HG03378 (cell line): ENCODE results near the gene EXOSC5.
"Not testable (repeated sequence)": the region's sequence is repeated elsewhere in the genome, so short reads cannot be mapped to it uniquely, and the experiment has no call there.

ENCODE experiments used
- ATAC-seq: cut with Tn5 transposase; IDR thresholded peaks from one replicate; pipeline ENCODE4 v1.9.1; 2021; ENCODE audit warnings: mild to moderate bottlenecking, moderate library complexity; ENCODE audit not compliant: unreplicated experiment

EXOSC5 gene

DNA sequence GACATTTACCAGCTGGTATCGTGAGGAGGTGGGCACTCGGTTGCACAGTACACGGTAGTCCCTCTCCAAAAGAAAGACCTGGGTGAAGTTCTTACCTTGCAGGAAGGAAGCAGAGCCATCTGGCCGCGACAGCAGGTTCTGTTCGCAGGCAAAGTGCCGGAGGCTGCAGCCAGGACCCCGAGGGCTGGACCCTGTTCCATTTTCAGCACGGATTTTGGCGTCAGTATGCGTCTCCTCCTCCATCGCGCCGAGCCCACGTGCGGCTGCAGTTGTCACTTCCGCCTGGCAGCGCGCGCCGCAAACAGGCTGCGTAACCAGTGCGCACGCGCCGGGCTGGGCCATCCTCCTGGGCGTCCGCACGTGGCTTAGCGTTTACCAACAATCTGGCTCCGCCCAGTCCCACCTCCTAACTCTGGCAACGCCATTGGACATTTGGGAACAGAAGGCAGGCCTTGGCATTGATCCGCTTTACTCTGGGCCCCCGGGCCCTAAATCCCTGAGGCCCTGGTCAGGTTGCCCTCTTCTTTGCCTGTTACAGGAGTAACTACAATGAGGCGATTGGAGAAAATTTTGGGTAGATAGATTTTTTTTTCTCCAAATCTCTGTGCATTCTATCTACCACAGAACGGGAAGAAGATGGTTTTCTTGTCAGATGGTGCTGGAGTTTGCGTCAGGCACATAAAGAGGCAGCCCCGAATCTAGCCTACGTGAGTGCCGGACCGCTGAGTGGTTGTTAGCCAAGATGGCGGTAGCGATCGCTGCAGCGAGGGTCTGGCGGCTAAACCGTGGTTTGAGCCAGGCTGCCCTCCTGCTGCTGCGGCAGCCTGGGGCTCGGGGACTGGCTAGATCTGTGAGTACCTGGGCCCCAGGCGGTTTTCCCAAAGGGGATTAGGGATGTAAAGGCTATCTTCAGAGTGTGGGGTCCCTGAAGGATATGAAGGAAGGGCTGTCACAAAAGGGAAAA, at the start of gene EXOSC5, which contains the start of gene BCKDHA:
Gene EXOSC5 (minus strand): TSS at position 274 of the 964 bp plus-strand sequence. CDS start 31 bp downstream, at position 243.
Gene BCKDHA (plus strand): TSS at position 733 of the 964 bp plus-strand sequence. CDS start 10 bp downstream, at position 743.
- peak; percentile 88 for ATAC-seq

DNA sequence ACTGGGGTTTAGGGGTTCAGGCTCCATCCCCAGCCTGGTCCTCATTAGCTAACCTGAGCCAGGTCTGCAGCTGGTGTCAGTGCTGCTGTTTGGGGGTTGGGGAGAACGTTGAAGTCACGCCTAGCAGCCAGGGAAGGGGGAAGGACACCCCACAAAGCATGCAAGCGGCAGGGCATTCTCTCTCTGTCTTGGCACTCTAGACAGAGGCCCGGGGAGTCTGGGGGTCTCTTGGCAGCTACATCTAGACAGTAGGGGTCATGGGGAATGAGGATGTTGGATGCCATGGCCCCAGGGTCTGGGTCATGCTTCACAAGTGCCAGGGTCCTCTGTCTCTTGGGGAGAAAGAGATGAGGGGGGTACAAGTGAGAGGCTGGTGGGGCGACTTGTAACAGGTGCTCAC, 48.4 kb upstream of the EXOSC5 start:
- ATAC-seq = no peak

DNA sequence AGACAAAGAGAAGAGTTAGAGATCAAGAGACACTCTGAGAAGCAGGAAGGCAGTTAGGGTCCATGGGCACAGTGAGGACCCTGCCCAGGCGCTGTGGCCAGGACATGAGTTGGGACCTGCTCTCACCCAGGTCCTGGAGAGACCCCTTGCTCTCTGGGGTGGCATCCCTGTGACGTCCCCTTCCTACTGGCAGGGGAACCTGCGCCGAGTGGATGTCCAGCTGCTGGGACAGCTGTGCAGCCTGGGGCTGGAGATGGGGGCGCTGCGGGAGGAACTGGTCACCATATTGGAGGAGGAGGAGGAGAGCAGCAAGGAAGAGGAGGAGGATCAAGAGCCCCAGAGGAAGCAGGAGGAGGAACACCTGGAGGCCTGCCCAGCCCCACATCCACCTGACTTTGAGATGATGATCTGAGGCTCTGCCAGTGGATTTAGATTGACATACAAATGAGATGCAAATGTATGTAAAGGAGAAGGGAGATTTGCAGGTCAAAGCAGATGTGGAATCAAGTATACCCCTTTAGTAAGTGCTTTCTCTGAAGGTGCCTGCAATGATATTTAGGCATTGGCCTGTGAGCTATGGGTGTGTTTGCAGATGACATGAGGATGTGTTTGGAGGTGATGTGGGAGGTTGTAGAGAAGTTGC, 46.8 kb upstream of the EXOSC5 start:
- ATAC-seq = no peak

DNA sequence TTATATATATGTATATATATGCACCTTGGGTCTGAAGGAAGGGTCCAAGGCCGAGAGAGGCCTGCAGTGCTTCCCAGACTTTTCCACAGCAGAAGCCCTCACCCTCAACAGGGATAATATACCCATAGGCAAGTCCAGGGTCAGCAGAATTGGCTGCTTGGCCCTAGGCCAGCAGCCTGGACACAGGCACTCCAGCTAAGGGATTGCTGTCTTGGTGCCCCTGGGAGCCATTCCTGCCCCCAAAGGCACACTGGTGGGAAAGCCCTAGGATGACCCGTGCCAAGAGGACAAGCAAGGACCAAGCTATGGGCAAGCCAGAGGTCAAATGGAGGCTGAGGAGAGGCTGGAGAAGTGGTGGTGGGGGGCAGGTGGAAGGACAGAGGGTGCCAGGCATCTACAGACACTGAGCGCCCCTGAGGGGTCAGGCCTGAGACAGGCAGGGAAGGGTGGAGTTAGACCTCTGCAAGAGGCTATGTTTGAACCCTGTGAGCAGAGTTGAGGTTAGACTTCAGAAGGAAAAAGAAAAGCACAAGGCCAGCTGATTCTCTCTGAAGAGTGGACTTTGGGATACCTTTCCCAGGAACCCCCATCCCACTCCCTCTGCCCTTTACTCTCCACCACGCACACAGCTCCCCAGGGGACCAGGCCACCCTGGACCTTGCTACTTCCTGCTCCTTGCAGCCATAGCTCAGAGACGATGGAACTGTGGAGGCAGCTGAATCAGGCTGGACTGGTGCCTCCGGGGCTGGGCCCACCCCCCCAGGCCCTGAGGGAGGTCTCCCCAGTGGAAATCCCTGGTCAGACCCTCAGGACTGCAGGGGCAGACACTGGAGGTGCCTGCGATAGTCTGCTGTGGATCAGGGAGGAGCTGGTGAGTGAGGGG, 45.6 kb upstream of the EXOSC5 start, which contains the start of gene ERICH4:
Gene ERICH4 (plus strand): TSS at position 684 of the 883 bp plus-strand sequence. CDS start 14 bp downstream, at position 698.
- no peak for ATAC-seq

DNA sequence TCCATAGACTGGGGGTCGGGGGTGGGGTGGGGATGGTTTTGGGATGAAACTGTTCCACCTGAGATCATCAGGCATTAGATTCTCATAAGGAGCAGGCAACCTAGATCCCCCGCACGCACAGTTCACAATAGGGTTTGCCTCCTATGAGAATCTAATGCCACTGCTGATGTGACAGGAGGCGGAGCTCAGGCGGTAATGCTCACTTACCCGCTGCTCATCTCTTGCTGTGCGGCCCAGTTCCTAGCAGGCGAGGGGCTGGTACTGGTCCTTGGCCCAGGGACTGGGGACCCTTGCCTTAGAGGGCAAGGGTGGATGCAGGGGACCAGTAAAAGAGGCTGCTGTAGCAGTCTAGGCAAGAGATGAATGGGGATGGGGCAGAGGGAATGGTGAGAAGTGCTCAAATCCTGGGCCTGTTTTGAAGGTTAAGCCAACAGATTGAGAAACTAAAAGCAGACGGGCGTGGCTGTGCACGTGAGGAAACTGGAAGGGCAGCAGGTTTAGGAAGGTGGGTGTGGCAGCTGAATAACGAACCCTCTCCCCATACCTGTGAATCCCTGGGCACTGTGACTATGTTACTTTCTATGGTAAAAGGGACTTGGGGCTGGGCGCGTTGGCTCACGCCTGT, 44.3 kb upstream of the EXOSC5 start:
- no peak for ATAC-seq

DNA sequence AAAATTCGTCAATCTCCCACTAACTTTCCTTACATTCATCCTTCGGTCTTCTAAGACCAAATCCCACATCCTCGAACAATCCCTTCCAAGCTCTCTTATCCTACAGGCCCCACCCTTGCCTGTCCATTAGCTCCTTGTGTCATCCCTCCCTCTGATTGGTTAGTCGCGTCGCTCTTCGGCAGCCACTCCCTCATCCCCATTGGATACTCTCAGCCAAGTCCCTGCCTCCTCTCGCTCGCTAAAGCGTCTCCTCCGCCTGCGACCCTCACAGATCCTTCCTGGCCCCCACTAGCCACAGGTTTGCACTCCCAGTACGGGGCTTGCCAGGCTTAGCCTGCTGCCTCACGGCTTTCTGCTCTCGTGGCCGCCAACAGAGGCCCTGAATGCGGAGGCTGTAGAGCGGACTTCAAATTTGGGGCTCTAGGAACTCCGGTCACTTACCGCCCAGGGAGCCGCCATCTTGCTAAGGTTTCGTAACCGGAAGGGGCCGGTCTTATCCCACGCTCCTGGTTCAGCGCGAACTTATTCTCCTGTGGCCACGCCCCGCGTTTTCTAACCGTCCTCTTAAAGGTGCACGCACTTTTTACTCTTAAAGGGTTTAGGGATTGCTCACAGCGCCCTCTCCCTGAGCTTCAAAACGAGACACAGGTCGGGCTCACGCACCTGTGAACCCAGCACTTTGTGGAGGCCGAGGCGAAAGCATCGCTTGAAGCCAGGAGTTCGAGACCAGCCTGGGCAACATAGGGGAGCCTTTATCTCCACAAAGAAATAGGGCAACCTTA, 42.5 kb upstream of the EXOSC5 start, which contains the start of gene DMAC2:
Gene DMAC2 (minus strand): TSS at position 472 of the 782 bp plus-strand sequence. CDS start 13 bp downstream, at position 459.
- ATAC-seq = peak; percentile 87

DNA sequence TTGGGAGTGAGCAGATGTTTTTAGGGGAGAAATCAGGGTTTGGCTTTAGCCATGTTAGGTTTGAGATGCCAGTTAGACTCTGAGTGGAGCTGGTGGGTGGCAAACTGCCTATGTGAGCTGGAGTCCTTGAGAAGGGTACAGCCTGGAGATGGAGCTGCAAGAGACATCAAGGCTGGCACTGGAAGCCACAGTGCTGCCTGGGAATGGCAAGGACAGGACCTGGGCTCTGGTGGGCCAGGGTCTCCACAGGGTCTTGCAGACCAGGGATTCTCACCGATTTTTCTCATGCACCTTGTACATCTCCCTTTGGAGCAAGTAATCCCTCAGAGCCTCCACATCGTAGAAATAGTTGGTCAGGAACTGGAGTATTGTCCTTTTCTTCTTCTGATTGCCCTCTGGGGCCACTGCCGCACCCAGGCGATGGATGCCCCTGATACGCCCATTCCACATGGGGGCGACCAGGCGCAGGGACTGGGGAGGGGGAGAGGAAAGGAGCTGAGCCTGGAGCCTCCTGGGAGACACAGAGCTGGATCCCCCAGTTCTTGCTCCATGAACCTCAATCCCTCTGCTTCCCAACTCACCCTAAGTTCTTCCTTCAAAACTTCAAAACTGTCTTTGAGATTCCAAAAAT, 40.9 kb upstream of the EXOSC5 start:
- ATAC-seq = no peak

DNA sequence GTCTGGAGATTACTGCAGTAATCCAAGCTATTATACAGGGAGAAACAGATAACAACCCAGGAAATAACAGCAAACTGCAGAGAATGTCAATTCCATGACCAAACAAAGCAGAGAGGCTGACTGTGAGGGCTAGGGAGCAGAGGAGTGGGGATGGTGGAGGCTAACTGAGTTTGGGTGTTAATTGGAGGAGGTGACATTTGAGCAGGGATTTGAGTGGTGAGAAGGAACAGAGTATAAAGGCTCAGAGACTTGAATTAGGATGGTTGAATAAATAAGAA, 39.5 kb upstream of the EXOSC5 start:
- ATAC-seq = no peak

DNA sequence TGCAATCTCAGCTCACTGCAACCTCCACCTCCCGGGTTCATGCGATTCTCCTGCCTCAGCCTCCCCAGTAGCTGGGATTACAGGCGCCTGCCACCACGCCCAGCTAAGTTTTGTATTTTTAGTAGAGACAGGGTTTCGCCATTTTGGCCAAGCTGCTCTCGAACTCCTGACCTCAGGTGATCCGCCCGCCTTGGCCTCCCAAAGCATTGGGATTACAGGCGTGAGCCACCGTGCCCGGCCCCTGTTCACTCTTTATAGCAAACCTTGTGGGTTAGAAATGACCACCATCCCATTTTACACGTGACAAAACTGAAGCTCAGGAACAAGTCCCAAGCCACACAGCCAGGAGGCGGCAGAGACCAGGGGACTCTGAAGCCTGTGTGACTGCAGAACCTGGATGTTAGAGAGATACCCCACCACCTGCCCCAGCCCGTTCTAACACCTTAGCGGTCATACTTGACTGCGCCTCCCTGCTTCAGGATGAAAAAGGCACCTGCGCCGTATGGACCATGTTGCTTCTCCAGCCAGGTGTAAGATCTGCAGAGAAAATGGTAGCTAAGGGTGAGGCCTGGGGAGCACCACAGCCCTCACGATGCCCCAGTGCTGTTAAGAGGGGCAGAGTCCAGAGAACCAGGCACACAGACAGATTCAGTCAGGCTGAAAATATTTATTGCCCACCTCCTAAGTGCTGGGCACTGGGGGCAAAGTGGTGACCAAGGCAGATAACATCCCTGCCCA, 38.9 kb upstream of the EXOSC5 start:
- no peak for ATAC-seq

DNA sequence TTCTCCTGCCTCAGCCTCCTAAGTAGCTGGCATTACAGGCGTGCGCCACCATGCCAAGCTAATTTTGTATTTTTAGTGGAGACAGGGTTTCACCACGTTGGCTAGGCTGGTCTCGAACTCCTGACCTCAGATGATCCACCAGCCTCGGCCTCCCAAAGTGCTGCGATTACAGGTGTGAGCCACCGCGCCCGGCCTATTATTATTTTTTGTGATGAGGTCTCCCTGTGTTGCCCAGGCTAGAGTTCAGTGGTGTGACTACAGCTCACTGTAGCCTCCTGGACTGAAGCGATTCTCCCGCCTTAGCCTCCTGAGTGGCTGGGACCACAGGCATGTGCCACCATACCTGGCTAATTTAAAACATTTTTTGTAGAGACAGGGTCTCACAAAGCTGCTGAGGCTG, 38.2 kb upstream of the EXOSC5 start:
- not testable (repeated sequence) for ATAC-seq

DNA sequence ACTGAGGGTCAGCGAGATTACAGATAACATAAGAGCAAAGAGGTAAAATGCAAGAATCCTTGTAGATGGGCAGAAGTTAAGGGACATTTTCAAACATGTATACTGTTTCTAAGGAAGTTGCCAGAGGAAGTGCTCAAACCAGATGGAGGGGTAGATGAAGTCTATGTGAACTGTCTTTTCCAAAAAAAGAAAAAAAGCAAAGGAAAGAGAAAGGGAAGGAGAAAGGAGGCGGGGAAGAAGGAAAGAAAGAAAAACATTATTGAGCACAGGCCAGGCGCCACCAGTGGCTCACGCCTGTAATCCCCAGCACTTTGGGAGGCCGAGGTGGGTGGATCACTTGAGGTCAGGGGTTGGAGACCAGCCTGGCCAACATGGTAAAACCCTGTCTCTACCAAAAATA, 37.3 kb upstream of the EXOSC5 start:
- no peak for ATAC-seq

DNA sequence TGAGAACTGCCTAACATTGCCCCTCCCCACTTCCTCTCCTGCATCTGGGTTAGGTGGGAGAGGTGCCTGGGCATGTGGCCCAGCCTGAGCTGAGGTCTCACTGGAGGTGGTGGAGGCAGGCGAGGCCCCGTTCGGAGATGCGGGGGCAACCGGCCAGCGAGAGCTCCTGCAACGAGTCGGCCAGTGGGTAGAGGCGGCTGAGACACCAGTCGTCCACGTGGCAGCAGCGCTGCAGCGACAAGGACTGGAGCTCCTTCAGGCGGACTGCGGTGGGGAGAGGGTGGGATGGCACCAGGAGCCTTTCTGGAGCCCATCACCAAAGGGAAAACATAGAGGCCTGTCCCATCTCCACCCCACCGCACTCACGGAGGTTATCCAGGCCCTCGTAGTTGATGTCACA, 36.0 kb upstream of the EXOSC5 start:
- no peak for ATAC-seq

DNA sequence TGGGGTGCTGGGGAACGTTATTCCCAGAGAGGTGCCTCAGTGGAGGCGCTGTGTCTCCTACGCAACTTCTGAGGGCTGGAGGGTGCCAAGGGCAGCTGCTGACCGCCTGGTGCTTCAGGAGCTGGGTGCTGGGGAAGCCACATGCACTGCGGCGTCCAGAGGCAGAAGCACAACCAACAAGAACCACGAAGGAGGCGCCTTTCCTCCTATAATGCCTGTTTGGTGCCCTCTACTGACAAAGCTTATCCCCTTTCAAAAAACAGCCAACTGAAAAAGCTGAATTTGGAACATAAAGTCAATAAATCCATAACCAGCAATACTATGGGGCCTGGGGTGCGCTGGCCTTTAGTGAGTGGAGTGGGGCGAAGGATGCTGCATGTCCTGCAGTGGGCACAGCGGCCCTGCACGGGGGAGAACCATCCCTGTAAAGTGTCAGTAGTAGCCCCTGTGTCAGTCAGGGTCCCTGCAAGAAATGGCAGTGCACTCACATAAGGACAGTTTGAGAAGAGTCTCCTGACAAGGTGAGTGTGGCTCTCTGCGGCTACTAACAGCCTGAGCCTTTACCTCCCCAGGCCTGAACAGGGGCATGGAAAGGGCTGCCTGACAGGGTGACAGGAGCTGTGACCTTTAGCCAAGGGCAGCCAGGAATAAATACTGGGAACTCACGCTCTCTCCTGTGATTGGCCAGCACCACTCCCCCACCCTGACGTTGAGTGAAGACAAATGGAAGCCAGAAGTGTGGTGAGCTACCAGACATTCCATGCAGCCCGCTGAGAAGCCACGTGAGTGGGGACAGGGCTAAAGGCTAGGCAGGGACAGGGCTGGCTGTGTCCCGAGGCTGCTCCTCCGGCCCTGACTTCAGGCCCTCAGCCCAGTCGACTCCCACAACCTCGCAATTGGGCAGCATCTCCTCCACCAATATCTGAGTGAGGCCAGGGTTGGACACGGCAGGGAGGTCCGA, 34.5 kb upstream of the EXOSC5 start:
- no peak for ATAC-seq

DNA sequence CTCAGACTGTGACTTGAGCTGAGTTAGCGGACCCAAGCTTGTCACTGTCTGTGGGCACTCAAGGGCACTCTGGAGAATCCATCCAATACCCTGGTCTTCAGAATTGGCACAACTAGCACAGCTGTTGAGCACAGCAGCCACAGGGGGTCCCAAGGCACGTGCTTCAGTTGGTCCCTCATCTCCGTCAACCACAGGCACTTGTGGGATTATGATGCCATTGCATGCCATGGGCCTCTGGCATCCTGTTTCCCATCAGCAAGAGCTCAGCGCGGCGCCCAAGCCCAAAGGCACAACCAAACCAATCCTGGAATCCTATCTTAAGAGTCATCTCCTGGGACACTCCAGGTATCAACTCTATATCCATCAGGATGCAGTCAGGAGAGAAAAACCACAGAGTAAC, 33.8 kb upstream of the EXOSC5 start:
- ATAC-seq = no peak

DNA sequence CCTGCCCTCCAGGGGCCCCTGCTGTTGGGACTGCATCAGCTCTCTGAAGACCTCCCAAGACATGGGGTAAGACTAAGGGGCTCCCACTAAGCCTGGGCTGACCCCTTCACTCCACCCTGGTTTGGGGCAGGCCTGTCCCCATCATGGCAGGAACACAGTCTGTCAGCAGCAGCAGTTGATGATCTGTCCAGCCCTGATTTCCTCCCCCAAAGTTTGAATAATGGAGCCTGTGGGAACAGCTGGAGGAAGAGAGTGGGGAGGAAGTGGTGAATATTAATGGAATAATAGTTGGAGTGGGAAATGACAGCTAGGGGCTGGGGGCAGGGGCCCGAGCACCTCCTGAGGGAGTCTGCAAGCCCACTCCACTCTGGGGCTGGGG, 31.3 kb upstream of the EXOSC5 start:
- no peak for ATAC-seq

DNA sequence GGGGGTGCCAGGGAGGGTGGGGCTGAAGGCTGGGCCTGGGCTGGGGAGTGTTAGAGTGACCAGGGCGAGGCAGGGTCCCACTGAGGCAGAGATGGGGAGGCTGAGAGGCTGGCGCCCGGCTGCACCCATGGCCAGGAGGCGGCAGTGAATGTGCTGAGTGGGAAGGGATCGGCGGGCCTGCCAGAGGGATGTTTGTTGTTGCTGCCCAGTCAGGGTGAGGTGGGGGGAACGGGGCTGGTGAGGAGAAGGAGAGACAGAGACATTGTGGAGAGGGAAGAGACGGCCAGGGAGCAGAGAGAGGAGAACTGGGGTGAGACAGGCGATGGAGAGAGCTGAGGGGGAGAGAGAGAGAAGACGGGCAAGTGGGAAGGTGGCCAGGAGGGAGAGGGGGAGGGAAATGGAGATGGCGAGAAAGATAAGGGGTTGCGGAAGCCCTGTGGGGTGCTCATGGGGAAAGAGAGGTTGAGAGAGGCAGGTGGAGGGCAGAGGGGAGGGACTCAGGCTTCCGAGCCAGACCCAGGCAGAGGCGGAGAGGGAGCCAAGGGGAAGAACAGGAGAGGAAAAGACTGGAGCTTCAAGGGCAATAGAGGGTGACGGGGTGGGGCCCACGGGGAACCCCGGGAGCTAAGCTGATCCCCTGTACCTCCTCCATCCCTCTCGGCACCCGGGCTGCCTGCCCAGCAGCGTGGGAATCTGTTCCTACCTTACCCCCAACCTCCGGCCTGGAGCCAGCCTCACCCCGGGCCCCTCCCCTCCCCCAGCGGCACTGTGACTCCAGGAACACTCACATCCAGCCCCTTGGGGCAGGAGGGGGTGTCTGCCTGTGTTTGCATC, 30.7 kb upstream of the EXOSC5 start:
- no peak for ATAC-seq
